ENCODE results near the gene CEP170B. TPM values are rescaled to one million over a fixed set of nuclear protein-coding genes. Genes with fewer than 3 reads are reported as not detected.

Gene CEP170B
- total RNA-seq, 1 donor from 2014 or later: 55.4 TPM

DNA sequence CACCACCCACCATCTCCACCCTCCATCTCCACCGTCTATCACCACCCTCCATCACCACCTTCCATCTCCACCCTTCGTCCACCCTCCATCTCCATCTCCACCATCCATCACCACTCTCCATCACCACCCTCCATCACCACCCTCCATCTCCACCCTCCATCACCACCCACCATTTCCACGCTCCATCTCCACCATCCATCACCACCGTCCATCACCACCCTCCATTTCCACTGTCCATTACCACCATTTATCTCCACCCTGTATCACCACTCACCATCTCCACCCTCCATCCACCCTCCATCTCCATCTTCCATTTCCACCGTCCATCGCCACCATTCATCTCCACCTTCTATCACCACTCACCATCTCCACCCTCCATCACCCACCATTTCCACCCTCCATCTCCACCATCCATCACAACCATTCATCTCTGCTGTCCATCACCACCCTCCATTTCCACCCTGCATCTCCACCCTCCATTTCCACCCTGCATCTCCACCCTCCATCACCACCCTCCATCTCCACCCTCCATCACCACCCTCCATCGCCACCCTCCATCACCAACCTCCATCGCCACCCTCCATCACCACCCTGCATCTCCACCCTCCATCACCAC is 6.1 kb upstream of the CEP170B start:
- H3K4me1 Mint-ChIP-seq (ENCODE audit: low read depth, unreplicated experiment): no peaks in the 10 kb centered on the region

DNA sequence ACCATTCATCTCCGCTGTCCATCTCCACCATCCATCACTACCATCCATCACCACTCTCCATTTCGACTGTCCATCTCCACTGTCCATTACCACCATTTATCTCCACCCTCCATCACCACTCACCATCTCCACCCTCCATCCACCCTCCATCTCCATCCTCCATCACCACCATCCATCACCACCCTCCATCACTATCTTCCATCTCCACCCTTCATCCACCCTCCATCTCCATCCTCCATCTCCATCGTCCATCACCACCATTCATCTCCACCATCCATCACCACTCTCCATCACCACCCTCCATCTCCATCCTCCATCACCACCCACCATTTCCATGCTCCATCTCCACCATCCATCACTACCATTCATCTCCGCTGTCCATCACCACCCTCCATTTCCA is 5.2 kb upstream of the CEP170B start:
- Histone ChIP-seq H3K27ac (ENCODE audit: low read depth, low read length) (no peak overlapping the region), H3K4me3 (ENCODE audit: insufficient read depth, low read depth, low read length) (no peak overlapping the region), H3K4me2 (ENCODE audit: low read length) (no peak overlapping the region), H3K79me2 (ENCODE audit: insufficient read depth, low read length) (no peaks in the 10 kb centered on the region), H3K9me3 (ENCODE audit: insufficient read depth, low read depth, low read length) (no peaks in the 10 kb centered on the region), H4K20me1 (ENCODE audit: insufficient read depth, low read length) (no peaks in the 10 kb centered on the region), H3K27me3 (ENCODE audit: insufficient read depth, low read length) (peaks cover 14% of the 10 kb centered on the region), H3K4me1 (ENCODE audit: insufficient read depth, low read length) (peaks cover 3% of the 10 kb centered on the region), H3K9ac (ENCODE audit: low read length) (no peak overlapping the region), H3K36me3 (ENCODE audit: insufficient read depth, low read length) (no peaks in the 10 kb centered on the region), H2AFZ (ENCODE audit: low read depth, low read length) (no peak overlapping the region)
- FAIRE-seq (no peak), DNase-seq (ENCODE audit: low read depth) (no peak)
- H3K27ac Mint-ChIP-seq (ENCODE audit: unreplicated experiment): no peak overlapping the region
- TF ChIP-seq EZH2 (IDR thresholded peaks at IDR 0.05; ENCODE audit: insufficient read depth, low read length): no peak
- TF ChIP-seq, protein P1, sequence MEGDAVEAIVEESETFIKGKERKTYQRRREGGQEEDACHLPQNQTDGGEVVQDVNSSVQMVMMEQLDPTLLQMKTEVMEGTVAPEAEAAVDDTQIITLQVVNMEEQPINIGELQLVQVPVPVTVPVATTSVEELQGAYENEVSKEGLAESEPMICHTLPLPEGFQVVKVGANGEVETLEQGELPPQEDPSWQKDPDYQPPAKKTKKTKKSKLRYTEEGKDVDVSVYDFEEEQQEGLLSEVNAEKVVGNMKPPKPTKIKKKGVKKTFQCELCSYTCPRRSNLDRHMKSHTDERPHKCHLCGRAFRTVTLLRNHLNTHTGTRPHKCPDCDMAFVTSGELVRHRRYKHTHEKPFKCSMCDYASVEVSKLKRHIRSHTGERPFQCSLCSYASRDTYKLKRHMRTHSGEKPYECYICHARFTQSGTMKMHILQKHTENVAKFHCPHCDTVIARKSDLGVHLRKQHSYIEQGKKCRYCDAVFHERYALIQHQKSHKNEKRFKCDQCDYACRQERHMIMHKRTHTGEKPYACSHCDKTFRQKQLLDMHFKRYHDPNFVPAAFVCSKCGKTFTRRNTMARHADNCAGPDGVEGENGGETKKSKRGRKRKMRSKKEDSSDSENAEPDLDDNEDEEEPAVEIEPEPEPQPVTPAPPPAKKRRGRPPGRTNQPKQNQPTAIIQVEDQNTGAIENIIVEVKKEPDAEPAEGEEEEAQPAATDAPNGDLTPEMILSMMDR (IDR thresholded peaks at IDR 0.05; ENCODE audit: insufficient read depth, low read depth, low read length): no peak
- H3K4me1 Mint-ChIP-seq (ENCODE audit: low read depth, unreplicated experiment): peaks cover 2% of the 10 kb centered on the region
- no peak overlapping the region for H3K4me3 Mint-ChIP-seq (ENCODE audit: unreplicated experiment)
- H3K27me3 Mint-ChIP-seq (ENCODE audit: low read depth, unreplicated experiment): peaks cover 3% of the 10 kb centered on the region
- peaks cover 2% of the 10 kb centered on the region for H3K36me3 Mint-ChIP-seq (ENCODE audit: low read depth, unreplicated experiment)
- no peaks in the 10 kb centered on the region for H3K9me3 Mint-ChIP-seq (ENCODE audit: unreplicated experiment)

More for the DNA sequence above, 6.1 kb upstream of the CEP170B start:
- H2AFZ ChIP-seq (ENCODE audit: low read depth, low read length): no peak overlapping the region
- H3K9ac ChIP-seq (ENCODE audit: low read length): no peak overlapping the region
- no peaks in the 10 kb centered on the region for H4K20me1 ChIP-seq (ENCODE audit: insufficient read depth, low read length)
- no peaks in the 10 kb centered on the region for H3K9me3 ChIP-seq (ENCODE audit: insufficient read depth, low read depth, low read length)
- DNase-seq (ENCODE audit: low read depth) (no peak), FAIRE-seq (no peak)
- no peaks in the 10 kb centered on the region for H3K4me1 ChIP-seq (ENCODE audit: insufficient read depth, low read length)
- H3K4me3 ChIP-seq (ENCODE audit: insufficient read depth, low read depth, low read length): no peak overlapping the region
- H3K4me3 Mint-ChIP-seq (ENCODE audit: unreplicated experiment): no peak overlapping the region
- no peaks in the 10 kb centered on the region for H3K9me3 Mint-ChIP-seq (ENCODE audit: unreplicated experiment)
- no peak overlapping the region for H3K27ac Mint-ChIP-seq (ENCODE audit: unreplicated experiment)
- no peak for TF ChIP-seq EZH2 (IDR thresholded peaks at IDR 0.05; ENCODE audit: insufficient read depth, low read length)
- TF ChIP-seq, protein P1 (IDR thresholded peaks at IDR 0.05; ENCODE audit: insufficient read depth, low read depth, low read length): no peak
- H3K36me3 ChIP-seq (ENCODE audit: insufficient read depth, low read length): no peaks in the 10 kb centered on the region
- H3K4me2 ChIP-seq (ENCODE audit: low read length): no peak overlapping the region
- no peak overlapping the region for H3K27ac ChIP-seq (ENCODE audit: low read depth, low read length)
- peaks cover 5% of the 10 kb centered on the region for H3K27me3 Mint-ChIP-seq (ENCODE audit: low read depth, unreplicated experiment)
- no peaks in the 10 kb centered on the region for H3K79me2 ChIP-seq (ENCODE audit: insufficient read depth, low read length)
- H3K27me3 ChIP-seq (ENCODE audit: insufficient read depth, low read length): peaks cover 6% of the 10 kb centered on the region
- peaks cover 2% of the 10 kb centered on the region for H3K36me3 Mint-ChIP-seq (ENCODE audit: low read depth, unreplicated experiment)

DNA sequence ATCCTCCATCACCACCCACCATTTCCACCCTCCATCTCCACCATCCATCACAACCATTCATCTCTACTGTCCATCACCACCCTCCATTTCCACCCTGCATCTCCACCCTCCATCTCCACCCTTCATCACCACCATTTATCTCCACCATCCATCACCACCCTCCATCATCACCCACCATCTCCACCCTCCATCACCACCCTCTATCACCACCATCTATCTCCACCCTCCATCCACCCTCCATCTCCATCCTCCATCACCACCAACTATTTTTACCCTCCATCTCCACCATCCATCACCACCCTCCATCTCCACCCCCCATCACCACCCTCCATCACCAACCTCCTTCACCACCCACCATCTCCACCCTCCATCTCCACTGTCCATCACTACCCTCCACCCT is 4.7 kb upstream of the CEP170B start:
- Histone ChIP-seq H3K4me2 (ENCODE audit: low read length) (no peak overlapping the region), H3K27me3 (ENCODE audit: insufficient read depth, low read length) (peaks cover 14% of the 10 kb centered on the region), H2AFZ (ENCODE audit: low read depth, low read length) (no peak overlapping the region), H3K79me2 (ENCODE audit: insufficient read depth, low read length) (no peaks in the 10 kb centered on the region), H3K4me3 (ENCODE audit: insufficient read depth, low read depth, low read length) (no peak overlapping the region), H3K4me1 (ENCODE audit: insufficient read depth, low read length) (peaks cover 3% of the 10 kb centered on the region), H3K27ac (ENCODE audit: low read depth, low read length) (no peak overlapping the region), H3K9me3 (ENCODE audit: insufficient read depth, low read depth, low read length) (no peaks in the 10 kb centered on the region), H3K36me3 (ENCODE audit: insufficient read depth, low read length) (no peaks in the 10 kb centered on the region), H4K20me1 (ENCODE audit: insufficient read depth, low read length) (no peaks in the 10 kb centered on the region), H3K9ac (ENCODE audit: low read length) (no peak overlapping the region)
- H3K9me3 Mint-ChIP-seq (ENCODE audit: unreplicated experiment): no peaks in the 10 kb centered on the region
- H3K27me3 Mint-ChIP-seq (ENCODE audit: low read depth, unreplicated experiment): peaks cover 3% of the 10 kb centered on the region
- H3K27ac Mint-ChIP-seq (ENCODE audit: unreplicated experiment): no peak overlapping the region
- no peak for FAIRE-seq
- DNase-seq (ENCODE audit: low read depth): no peak
- peaks cover 2% of the 10 kb centered on the region for H3K4me1 Mint-ChIP-seq (ENCODE audit: low read depth, unreplicated experiment)
- TF ChIP-seq, protein P1 (IDR thresholded peaks at IDR 0.05; ENCODE audit: insufficient read depth, low read depth, low read length): no peak
- TF ChIP-seq EZH2 (IDR thresholded peaks at IDR 0.05; ENCODE audit: insufficient read depth, low read length): no peak
- H3K4me3 Mint-ChIP-seq (ENCODE audit: unreplicated experiment): no peak overlapping the region
- H3K36me3 Mint-ChIP-seq (ENCODE audit: low read depth, unreplicated experiment): peaks cover 2% of the 10 kb centered on the region

Measured in astrocyte (in vitro differentiated cells and primary cell).